Peyer's patch (tissue), 4 donors: ENCODE measurements around the gene TMEM92. TPM values are rescaled to one million over a fixed set of nuclear protein-coding genes. Genes with fewer than 3 reads are reported as not detected.

Experiments
- DNase-seq, 3 donors: peaks; one replicate each; pipeline ENCODE4 v3.0.0-alpha.2; 2017 to 2019
- H3K27ac ChIP-seq, 4 donors: fragments of 200-600 bp; sonication (generic); one replicate each; pipeline ENCODE4 v1.5.1; 2016 to 2019
- H3K27me3 ChIP-seq, 2 donors: fragments of 200-600 bp; sonication (generic); one replicate each; pipeline ENCODE4 v1.5.1; 2019
- H3K36me3 ChIP-seq, 3 donors: fragments of 200-600 bp; sonication (generic); one replicate each; pipeline ENCODE4 v1.5.1; 2016 to 2019
- H3K4me1 ChIP-seq, 4 donors: fragments of 200-600 bp; sonication (generic); one replicate each; pipeline ENCODE4 v1.5.1; 2016 to 2019
- H3K4me3 ChIP-seq, 4 donors: fragments of 200-600 bp; sonication (generic); 1 replicate in 3 of 4; 2 replicates in 1 of 4; pipeline ENCODE4 v1.5.1; 2016 to 2019; ENCODE audit warnings: mild to moderate bottlenecking in 1 of 4
- H3K9me3 ChIP-seq, 4 donors: fragments of 200-600 bp; sonication (generic); one replicate each; pipeline ENCODE4 v1.5.1; 2016 to 2019; ENCODE audit warnings: mild to moderate bottlenecking in 1 of 4
- CTCF ChIP-seq, 6 experiments: fragments of 450-650 bp in 4 of 6; fragments of 200-600 bp in 2 of 6; sonication (generic) in 1 of 6; IDR thresholded peaks; one replicate each; pipeline ENCODE4 v1.5.1; 2017 to 2019; ENCODE audit warnings: antibody characterized with exemption in 6 of 6, mild to moderate bottlenecking in 3 of 6, moderate library complexity in 1 of 6
- POLR2A ChIP-seq, 2 donors: fragments of 450-650 bp; IDR thresholded peaks; one replicate each; pipeline ENCODE4 v1.5.1; 2017; ENCODE audit warnings: antibody characterized with exemption in 2 of 2, mild to moderate bottlenecking in 2 of 2, moderate library complexity in 2 of 2
- total RNA-seq, 4 donors: library from RNA; depleted of rRNA; stranded (reverse); fragments of >200 nt; gene quantifications; one replicate each; pipeline ENCODE4 v1.1.0, GENCODE V29; 2016

TMEM92 gene
- 10 to 100 TPM in 3 of 4 donors, under 1 TPM in 1; 0.83 to 86.0 (median 50.6) TPM for total RNA-seq

GRCh38 chr17:50274142-50274896, at the start of gene TMEM92:
Gene TMEM92, plus strand, starts transcription at chr17:50274466. Its CDS starts 36 bp downstream, at chr17:50274502.
- Histone ChIP-seq H3K36me3 (peaks cover 0 to under 1% (median 0%) of the 10 kb centered on the region in 3 donors), H3K4me3 (peak within 1 kb of the TSS; percentile 32 to 74 (median 58)), H3K27me3 (no peaks in the 10 kb centered on the region), H3K4me1 (peaks cover 0 to 54% (median 3%) of the 10 kb centered on the region in 4 donors), H3K27ac (peak within 1 kb of the TSS; percentile 42 to 86 (median 78)), H3K9me3 (no peaks in the 10 kb centered on the region)
- TF ChIP-seq CTCF (IDR thresholded peaks at IDR 0.05) = no peak
- peak; percentile 20 to 68 for TF ChIP-seq POLR2A (IDR thresholded peaks at IDR 0.05)
- DNase-seq = peak in 2 of 3 donors; percentile 85 to 90

GRCh38 chr17:50225701-50226240, 48.5 kb upstream of the TMEM92 start:
- Histone ChIP-seq H3K4me3 (no peak overlapping the region), H3K27ac (no peak overlapping the region), H3K27me3 (no peaks in the 10 kb centered on the region), H3K36me3 (no peaks in the 10 kb centered on the region), H3K4me1 (peaks cover 0 to 11% (median 0%) of the 10 kb centered on the region in 4 donors), H3K9me3 (no peaks in the 10 kb centered on the region)
- DNase-seq = no peak
- no peak for TF ChIP-seq CTCF (IDR thresholded peaks at IDR 0.05)
- TF ChIP-seq POLR2A (IDR thresholded peaks at IDR 0.05) = no peak

- Histone ChIP-seq H3K27ac (no peak overlapping the region), H3K9me3 (no peaks in the 10 kb centered on the region), H3K27me3 (no peaks in the 10 kb centered on the region), H3K4me1 (no peaks in the 10 kb centered on the region), H3K36me3 (no peaks in the 10 kb centered on the region), H3K4me3 (no peak overlapping the region)
- DNase-seq = no peak
- no peak for TF ChIP-seq POLR2A (IDR thresholded peaks at IDR 0.05)
- no peak for TF ChIP-seq CTCF (IDR thresholded peaks at IDR 0.05)
These were observed 39.7 kb upstream of the TMEM92 start for GRCh38 chr17:50234581-50234980.

GRCh38 chr17:50237901-50238300, 36.4 kb upstream of the TMEM92 start:
- DNase-seq = no peak
- TF ChIP-seq POLR2A (IDR thresholded peaks at IDR 0.05) (no peak), CTCF (IDR thresholded peaks at IDR 0.05) (no peak)
- Histone ChIP-seq H3K27me3 (no peaks in the 10 kb centered on the region), H3K4me3 (no peak overlapping the region), H3K36me3 (no peaks in the 10 kb centered on the region), H3K27ac (no peak overlapping the region), H3K9me3 (no peaks in the 10 kb centered on the region), H3K4me1 (no peaks in the 10 kb centered on the region)

- TF ChIP-seq POLR2A (IDR thresholded peaks at IDR 0.05) = no peak
- no peak for TF ChIP-seq CTCF (IDR thresholded peaks at IDR 0.05)
- Histone ChIP-seq H3K9me3 (no peaks in the 10 kb centered on the region), H3K4me3 (no peak overlapping the region), H3K27ac (no peak overlapping the region), H3K27me3 (no peaks in the 10 kb centered on the region), H3K36me3 (no peaks in the 10 kb centered on the region), H3K4me1 (no peaks in the 10 kb centered on the region)
- DNase-seq = no peak
These were observed 35.5 kb upstream of the TMEM92 start for GRCh38 chr17:50238601-50239280.
